ENCODE measurements around the gene WHRN. TPM values are rescaled to one million over a fixed set of nuclear protein-coding genes. Genes with fewer than 3 reads are reported as not detected.
A peak's percentile ranks its signal among the peaks of the same experiment; 100 is the strongest.

WHRN gene
- total RNA-seq, 1 donor from 2014 or later: 12.2 TPM

DNA sequence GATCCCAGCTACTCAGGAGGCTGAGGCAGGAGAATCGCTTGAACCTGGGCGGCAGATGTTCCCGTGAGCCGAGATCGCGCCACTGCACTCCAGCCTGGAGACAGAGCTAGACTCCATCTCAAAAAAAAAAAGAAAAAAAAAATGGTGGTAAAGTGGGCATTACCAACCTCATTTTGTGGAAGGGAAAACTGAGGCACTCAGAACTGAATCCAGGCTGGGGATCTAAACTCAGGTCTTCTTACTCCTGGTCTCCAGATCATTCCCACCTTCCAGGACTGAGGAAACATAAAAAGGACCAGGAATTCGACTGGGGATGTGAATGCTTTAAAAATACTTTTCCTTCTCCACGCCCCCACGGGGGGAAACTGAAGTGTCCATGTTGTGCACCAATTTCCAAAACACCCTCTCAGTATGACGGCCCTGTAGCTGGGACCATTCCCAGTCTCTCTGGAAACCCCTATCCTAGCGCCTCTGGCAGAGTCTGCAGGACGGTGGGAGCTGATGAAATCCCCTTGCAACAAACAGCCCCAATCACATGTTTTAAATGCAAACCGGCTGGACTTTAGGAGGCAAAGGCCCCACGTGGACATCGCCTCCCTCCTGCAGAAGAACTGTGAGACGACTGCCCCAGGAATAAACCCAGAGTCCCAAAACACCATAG lies 108.6 kb downstream of the WHRN start:
- peaks cover 35% of the 10 kb centered on the region for H3K4me1 Mint-ChIP-seq (ENCODE audit: unreplicated experiment)
- no peaks in the 10 kb centered on the region for H3K36me3 Mint-ChIP-seq
- peak overlapping the region; percentile 93 for H3K4me3 Mint-ChIP-seq
- no peaks in the 10 kb centered on the region for H3K9me3 Mint-ChIP-seq
- peak overlapping the region; percentile 88 for H3K27ac Mint-ChIP-seq
- DNase-seq (ENCODE audit: extremely low spot score, unreplicated experiment): no peak
- no peak for TF ChIP-seq CTCF (conservative IDR thresholded peaks at IDR 0.05)
- H3K27me3 Mint-ChIP-seq: no peaks in the 10 kb centered on the region

GRCh38 chr9:114395768-114396167 lies 109.5 kb downstream of the WHRN start:
- H3K27ac Mint-ChIP-seq: no peak overlapping the region

GRCh38 chr9:114395334-114395617 lies 110.0 kb downstream of the WHRN start:
- Mint-ChIP-seq H3K4me1 (ENCODE audit: unreplicated experiment) (peaks cover 35% of the 10 kb centered on the region), H3K4me3 (peak overlapping the region; percentile 65), H3K27ac (peak overlapping the region; percentile 29)

More at GRCh38 chr9:114395768-114396167, 109.5 kb downstream of the WHRN start:
- no peak for TF ChIP-seq CTCF (conservative IDR thresholded peaks at IDR 0.05)
- no peak for DNase-seq (ENCODE audit: extremely low spot score, unreplicated experiment)
- Mint-ChIP-seq H3K27me3 (no peaks in the 10 kb centered on the region), H3K4me3 (no peak overlapping the region), H3K36me3 (no peaks in the 10 kb centered on the region), H3K9me3 (no peaks in the 10 kb centered on the region), H3K4me1 (ENCODE audit: unreplicated experiment) (peaks cover 30% of the 10 kb centered on the region)

DNA sequence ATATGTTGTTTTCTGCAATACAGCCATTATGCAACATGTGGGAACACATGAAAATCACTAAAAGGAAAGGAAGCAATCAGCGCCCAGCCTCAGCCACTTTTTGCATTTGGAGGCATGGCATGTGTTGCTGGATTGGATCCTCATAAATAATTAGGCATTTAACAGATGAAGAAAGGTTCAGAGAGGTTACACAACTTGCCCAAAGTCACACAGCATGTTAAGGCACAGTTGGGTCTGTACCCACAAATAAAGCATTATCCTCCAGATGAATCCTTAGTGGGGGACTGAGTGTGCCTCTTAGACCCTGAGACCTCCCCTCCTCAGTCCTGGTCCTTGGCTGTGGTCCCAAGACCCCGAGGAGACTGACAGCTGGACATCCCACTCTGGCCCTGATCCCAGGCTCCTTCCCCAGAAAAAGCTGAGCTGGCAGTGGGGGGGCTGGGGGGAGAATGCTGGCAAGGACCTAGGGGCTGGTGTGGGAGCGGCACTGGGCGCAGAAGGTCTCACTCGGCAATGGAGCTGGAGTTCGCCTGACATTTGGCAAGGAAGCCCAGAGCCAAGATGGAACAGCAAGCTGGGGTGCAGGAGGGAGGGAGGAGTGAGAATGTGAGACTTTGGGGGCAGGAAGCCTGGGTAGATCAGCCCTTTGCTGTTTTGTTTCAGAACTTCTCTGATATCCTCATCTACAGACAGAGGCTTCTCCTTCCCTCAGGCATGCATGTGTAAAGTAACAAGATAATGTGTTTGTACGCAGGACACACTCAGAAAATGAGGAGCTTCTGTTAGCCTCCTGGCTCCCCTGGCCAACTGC lies 110.5 kb downstream of the WHRN start:
- no peak for DNase-seq (ENCODE audit: extremely low spot score, unreplicated experiment)
- no peaks in the 10 kb centered on the region for H3K9me3 Mint-ChIP-seq
- peak overlapping the region; percentile 65 for H3K4me3 Mint-ChIP-seq
- H3K27me3 Mint-ChIP-seq: no peaks in the 10 kb centered on the region
- no peak for TF ChIP-seq CTCF (conservative IDR thresholded peaks at IDR 0.05)
- peak overlapping the region; percentile 29 for H3K27ac Mint-ChIP-seq
- peaks cover 38% of the 10 kb centered on the region for H3K4me1 Mint-ChIP-seq (ENCODE audit: unreplicated experiment)
- no peaks in the 10 kb centered on the region for H3K36me3 Mint-ChIP-seq

More at GRCh38 chr9:114395334-114395617, 110.0 kb downstream of the WHRN start:
- H3K36me3 Mint-ChIP-seq: no peaks in the 10 kb centered on the region
- no peak for TF ChIP-seq CTCF (conservative IDR thresholded peaks at IDR 0.05)
- no peaks in the 10 kb centered on the region for H3K9me3 Mint-ChIP-seq
- H3K27me3 Mint-ChIP-seq: no peaks in the 10 kb centered on the region
- DNase-seq (ENCODE audit: extremely low spot score, unreplicated experiment): no peak

DNA sequence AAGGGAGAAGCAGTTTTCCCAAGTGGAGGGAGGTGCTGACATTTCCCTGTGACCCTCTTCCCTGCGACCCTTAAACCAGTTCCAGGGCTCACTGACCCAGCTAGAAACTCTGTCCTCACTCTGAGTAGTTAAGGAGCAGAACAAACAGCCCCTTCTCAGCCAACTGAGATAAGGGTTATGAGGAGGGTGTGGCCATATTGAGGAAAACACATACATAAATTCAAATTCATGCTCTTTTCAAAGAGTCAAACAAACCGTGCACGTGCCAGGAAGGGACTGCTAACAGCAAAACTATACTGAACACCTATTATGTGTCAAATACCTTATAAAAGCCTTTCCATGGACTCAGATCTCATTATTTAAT lies 112.5 kb downstream of the WHRN start:
- no peak for DNase-seq (ENCODE audit: extremely low spot score, unreplicated experiment)
- H3K27me3 Mint-ChIP-seq: no peaks in the 10 kb centered on the region
- H3K4me1 Mint-ChIP-seq (ENCODE audit: unreplicated experiment): peaks cover 48% of the 10 kb centered on the region
- H3K9me3 Mint-ChIP-seq: no peaks in the 10 kb centered on the region
- no peaks in the 10 kb centered on the region for H3K36me3 Mint-ChIP-seq
- peak overlapping the region; percentile 78 for H3K27ac Mint-ChIP-seq
- H3K4me3 Mint-ChIP-seq: peak overlapping the region; percentile 55
- no peak for TF ChIP-seq CTCF (conservative IDR thresholded peaks at IDR 0.05)
